HG03457 (cell line): Measurements from ENCODE around the gene MACROD2.

Experiments used
- ATAC-seq: cut with Tn5 transposase; IDR thresholded peaks from one replicate; pipeline ENCODE4 v1.9.1; 2021; ENCODE audit warnings: moderate number of reproducible peaks; ENCODE audit not compliant: unreplicated experiment

MACROD2 gene

DNA sequence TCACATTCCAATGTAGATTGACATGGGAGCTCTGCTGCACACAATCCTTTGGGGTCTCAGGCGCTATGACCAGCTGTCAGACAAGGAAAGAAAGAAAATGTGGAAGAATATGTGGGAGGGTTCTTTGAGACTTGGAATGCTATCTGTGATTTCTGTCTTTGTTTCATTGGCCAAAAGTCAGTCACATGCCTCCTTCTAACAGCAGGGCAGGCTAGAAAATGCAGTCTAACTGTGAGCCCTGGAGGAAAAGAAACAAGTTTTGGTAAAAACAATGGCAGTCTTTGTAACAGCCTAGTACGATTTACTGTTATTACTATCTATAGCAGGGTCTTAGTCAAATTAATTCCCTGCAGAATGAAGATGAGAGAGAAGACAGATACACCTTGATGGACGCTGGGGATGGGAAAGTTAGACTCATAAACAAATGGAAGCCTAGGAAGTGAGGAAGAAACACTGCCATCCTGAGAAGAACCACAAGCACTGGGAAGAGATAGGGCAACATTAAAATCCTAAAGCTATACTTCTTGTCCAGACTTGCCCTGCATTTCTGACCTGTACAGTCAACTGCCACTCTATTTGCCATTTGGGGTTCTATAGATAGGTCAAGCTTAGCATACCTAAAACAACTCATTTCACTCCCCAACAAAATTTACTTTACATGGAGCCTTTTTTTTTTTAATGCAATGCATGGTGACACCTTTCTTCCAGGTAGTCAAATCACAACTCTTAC lies 1744.9 kb downstream of the MACROD2 start:
- no peak for ATAC-seq

DNA sequence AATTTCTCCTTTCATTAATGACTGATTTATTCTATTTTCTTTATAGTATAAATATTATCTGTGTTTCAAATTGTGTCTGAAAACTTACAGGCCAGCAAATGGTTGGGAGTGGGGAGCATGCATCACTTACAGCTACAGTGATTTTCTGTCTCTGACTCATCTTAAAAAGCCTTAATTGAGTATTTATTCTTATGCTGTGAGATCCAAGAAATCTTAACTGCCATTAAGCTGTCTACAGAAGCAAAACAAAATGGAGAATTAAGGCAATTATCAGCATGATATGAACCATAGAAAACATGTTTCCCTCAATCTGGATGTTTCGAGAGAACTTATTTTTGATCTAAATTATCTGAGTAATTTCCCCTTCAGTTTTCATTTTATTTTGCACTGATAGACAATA lies 1746.8 kb downstream of the MACROD2 start:
- no peak for ATAC-seq

DNA sequence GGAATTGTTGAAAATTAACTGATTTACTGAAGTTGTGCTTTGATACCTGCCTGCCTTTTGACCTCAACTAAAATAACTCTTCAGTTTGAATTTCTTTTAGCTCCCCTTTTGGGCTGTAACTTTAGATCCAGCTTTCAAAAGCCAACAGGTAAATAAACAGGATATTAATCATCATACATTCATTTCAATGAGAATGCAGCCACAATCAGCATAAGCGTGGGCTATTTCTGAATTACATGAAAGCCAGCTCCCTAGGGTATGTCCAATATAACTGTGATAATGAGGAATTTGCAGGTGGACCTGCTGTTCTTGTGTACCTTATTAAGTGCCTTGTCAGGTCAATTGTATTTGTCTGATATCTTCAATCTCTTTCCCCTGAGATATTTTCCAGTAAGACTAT lies 1747.3 kb downstream of the MACROD2 start:
- no peak for ATAC-seq

DNA sequence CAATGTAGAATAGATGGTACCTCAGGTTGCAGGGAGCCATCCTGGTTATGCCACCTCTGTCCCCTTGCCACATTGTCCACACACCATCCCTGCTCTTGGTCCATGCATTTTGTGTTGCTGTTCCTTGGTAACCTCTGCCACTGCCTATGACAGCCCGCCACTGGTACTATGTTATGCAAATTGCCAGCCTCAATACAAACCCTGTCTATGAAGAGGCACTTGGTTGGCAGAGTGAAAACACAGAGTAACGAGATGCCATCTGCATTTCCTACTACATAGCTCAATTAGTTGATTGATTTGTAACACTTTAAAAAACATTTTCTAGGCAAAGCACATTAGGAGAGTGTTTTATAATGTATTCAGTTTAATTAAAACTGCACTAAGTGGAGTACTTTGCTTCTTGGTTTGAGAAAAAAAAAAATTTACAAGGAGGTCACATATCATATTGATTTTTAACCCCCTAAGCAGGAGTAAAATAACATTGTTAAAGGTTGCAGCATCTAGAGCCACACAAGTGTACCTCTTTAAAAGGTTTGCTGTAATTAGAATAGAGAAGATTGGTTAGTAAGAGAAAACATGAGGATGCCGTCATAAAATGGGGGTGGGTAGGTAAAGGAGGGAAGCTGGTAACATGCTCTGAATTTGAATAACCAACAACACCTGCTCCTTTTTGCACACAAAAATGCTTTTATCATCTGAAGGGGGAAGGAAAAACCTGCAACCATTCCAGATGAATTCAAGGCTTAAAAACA lies 1760.9 kb downstream of the MACROD2 start:
- no peak for ATAC-seq

DNA sequence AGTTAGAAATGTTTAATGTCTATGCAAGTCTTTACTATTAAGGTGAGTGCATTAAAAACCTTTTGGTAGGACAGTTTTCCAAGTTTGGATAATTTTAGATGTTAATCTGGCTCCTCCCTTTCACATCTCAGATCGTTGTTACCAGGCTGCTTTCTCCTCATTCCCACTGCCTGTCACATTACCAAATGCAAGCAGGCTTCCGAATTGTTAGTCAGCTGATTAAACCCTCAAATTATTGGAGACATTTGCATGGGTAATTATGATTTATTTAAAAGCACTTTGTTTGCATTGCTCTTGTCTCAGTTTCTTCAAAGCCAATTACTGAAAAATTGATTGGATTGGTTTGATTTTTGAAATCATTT lies 1761.4 kb downstream of the MACROD2 start:
- no peak for ATAC-seq

DNA sequence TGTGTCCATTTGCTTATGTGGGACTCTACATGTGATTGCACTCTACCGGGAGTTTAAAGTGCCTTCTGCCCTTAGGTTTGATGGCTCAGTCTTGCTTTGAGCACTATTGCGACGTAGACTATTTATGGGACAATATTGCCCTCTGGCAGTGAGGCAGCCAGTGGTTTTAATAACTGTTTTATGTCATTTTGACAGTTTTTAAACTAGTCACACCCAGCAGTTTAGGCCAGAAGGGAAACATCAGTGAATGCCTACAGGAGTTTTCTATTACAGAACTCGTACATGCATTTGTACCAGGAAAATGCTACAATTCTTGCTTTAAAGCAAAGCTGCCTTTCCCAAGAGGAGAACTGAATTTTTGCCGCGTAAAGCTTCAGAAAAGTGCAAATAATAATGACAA lies 1764.3 kb downstream of the MACROD2 start:
- ATAC-seq = no peak

DNA sequence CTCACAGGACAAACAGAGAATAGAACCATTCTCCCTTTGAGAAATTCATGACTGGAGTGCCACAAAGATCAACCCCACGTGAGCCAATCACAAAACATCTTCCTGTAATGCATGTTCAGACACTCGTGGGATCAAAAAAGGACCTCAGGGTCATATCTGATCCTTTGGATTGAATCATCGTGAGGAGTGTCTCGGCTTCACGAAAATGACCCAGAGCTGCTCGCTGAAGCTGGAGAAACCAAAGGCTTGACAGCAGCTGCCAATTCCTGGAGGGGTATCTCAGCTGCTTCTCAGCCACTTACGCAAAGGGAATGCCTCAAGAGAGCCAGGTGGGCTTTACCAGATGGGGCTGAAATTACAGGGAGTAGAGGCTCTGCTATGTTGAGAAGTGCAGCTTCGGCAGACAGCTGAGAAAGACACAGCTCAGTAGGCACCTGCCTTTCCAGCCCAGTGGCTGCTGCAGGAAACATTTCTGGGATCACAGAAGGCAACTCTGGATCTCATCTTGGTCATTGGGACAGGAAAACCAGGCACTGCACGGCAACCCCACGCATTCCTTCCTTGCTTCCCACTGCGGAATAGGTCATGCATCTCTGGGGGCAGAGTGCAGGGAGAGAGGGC lies 1764.8 kb downstream of the MACROD2 start:
- ATAC-seq = no peak

DNA sequence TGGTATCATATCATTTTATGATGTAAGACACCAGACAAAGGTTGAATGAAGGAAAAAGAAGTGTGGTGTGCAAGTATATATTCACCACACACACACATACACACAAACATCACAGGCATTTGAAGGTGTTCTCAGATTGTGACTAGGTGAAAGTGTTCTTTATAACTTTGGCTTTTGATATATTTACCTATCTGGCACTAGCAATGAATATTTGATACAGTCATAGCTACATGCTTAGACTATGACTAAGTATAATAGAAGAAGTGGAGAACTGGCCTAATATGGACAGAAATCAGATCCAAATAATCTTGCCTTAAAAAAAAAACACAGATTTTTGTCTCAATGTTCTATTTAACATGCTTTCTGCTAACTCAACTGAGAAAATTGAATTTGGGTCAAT lies 1768.0 kb downstream of the MACROD2 start:
- ATAC-seq = no peak

DNA sequence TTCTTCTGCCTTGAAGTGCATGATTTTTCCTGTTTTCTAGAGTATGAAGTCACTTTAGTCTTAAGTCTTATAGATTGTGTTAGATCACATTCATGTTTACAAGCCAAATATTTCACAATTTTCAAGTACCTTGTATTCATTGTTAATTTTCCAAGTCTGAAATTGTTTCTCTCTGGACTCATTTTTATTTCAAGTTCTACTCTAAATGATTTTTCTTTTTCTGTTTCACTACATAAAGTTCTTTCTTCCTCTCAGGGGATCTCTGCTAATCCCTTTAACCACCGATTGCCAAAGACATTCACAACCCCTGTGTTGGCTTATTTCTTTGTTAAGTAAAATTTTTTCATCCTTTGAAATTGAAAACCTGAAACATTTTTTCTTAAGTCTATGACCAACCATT lies 1772.3 kb downstream of the MACROD2 start:
- no peak for ATAC-seq

DNA sequence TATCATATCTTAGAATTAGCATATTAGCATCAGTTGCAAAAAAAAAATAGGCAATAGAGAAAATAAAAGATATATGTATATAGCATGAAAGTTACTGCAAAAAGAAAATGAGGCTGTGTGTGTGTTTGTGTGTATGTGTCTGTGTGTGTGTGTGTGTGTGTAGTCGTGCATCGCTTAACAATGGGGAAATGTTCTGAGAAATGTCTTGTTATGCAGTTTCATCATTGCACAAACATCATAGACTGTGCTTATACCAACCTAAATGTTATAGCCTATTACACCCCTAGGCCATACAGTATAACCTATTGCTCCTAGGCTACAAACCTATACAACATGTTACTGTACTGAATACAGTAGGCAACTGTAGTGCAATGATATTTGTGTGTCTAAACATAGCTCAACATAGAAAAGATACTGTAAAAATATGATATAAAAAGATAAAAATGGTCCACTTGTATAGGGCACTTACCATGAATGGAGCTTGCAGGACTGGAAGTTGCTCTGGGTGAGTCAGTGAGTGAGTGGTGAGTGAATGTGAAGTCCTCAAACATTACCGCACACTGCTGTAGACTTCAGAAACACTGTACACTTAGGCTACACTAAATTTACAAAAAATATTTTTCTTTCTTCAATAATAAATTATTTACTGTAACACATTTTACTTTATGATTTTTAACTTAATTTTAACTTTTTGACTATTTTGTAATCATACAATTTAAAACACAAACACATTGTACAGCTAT lies 1772.9 kb downstream of the MACROD2 start:
- no peak for ATAC-seq

DNA sequence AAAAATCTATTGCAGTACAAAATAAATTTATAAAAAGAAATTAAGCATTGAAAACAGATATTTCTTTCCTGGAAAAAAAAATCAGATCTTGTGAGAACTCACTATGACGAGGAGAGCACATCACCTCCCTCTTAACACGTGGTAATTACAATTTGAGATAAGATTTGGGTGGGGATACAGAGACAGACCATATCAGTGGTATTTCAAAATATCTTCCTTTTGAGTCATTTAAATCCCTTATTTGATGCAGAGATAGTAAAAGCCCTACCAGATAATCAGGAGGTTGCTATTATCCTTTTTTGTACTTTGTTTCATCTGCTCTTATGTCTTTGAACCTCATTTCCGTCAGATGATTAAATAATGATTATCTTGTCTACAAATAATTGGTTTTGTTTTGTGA lies 1777.5 kb downstream of the MACROD2 start:
- no peak for ATAC-seq

DNA sequence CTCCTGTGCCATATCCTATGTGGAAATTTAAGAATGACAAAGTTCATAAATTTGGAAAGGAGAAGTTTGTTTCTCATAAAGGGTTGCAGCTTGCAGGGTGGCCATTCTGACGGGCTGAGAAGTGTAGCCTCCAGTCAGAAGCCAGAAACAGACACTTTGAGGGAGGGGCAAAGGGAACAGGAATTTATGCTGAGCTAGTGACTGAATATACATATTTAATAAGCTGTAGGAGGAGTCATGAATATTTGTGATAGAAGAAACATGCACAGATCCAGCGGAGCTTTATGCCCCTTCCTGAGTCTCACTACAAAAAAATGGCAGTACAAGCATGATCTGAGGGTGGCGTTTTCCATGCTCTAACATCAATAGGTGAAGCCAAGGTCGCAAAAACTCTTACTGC lies 1779.6 kb downstream of the MACROD2 start:
- no peak for ATAC-seq

DNA sequence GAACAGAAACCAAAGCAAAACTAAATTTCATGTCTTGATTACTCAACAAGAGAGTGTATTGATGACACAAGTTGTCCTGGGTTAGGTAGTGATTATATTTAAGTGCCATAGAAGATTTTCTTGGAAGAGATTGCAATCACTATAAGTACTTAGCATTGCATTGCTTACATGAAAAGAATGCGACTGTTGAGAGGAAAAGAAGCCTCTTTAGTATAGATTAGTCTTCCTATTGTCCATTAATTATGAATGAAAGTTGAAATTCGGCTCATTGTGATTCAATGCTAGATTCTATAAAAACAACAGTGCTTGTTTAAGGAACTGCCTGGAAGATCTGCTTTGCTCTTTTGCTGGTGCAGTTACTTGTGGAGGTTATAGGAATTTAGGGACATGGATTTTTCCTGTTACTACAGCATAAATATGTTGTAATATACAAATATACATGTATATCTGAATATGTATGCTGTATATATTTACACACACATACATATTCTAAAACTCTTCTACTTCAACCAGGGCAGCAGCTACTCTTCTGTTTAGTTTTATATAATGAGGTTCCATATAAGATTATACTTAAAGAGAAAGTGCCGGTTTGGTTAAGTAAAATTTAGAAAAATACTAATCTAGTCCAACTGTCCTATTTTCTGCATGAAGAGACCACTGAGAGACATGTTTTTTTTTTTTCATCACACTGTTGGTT lies 1781.6 kb downstream of the MACROD2 start:
- no peak for ATAC-seq

DNA sequence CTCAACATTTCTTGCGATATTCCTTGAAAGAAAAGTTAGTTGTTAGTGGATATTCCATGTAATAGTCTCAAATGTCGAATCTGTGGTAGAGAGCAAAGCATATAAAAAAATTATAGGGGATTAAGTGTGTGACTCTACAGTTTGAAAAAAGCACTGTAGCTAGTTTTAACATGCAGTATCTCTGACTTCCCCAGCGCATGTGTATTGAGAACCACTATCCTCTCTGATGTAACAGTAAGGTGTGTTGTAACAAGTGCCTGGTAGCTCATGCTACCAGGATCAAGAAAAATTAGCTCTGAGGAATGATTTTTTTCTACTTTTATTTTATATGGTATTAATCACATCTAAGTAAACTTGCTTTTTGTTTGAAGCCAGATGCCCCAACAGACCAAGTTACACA lies 1788.7 kb downstream of the MACROD2 start:
- ATAC-seq = no peak

DNA sequence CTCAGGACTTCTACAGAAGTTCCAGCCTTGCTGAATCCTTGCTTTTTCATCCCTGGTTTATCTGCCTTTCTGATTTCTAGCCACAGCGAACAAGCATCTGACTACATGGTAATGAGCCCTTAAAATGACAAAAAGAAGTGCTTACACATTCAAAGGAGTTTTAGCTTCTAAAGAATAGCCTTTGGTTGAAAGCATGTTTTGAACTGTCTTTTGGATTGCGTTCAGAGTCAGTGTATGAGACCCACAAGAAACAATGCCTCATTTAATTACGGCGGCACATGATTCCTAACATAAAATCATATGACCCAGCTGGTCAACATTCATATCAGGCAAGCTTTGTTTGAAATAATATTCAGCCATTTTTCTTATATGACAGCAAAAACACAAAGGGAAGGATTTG lies 1793.8 kb downstream of the MACROD2 start:
- no peak for ATAC-seq

DNA sequence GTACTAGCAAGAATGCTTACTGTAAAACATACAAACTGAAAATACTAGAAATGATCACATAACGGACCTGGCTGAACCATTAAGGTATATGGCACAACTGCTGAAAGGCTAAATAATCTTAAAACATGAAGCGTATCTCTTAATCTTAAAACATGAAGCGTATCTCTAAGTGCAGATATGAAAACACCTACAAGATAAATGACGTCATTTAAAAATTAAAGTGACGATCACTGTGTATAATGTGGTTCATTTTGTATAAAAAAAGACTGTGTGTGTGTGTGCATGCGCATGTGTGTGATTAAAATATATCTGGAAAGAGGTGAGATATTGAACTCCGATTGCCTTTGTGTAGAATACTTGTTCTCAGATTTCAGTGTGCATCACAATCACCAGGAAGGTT lies 1797.5 kb downstream of the MACROD2 start:
- ATAC-seq = no peak

DNA sequence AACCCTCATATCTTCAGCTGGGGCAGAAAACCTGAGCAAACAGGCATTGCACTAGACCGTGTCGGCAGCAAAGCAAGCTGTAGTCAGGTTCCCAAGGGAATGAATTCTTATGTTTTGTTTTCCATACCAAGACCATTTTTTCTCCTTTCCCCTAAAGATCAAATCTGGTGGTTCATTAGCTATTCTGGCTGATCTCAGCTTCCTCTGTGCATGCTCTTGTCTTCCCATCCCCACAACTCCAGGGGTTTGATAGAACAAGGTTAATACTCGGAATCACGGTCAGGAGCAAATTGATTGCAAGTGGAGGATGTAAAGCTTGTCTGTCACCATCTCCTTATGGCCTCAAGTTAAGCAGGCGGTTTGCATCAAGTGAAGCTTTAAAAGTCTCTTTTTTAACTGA lies 1799.1 kb downstream of the MACROD2 start:
- no peak for ATAC-seq

DNA sequence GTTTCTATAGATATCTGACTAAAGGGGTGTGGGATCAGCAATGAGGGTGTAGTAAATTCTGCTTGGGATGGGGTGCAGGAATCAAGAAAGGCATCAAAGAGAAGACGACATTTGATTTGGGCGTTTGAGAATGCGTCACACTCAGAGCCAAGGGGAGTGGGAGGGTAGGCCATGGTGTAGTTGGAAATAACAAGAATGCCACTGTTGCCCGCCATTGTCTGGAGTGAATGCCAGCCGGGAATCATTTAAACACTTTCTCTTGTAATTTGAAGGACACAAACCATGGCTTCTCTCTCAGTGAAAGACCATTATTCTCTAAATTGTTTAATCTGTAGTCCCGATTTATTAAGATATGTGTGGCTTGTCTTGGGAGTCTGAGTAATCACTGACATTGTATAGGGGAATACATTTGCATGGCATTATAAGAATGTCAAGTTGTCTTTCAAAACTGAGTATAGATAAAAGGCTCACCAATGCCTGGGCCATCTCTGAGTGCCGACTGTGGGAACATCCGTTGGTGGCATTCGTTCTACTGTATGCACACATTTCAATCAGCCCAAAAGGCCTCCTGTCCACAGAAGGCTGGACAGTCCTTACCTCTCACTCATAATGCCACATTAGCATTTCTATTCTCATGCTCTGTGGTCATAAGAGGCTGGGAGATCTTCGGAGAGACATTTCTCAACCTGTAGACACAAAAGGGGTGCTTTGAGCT lies 1800.1 kb downstream of the MACROD2 start:
- no peak for ATAC-seq

DNA sequence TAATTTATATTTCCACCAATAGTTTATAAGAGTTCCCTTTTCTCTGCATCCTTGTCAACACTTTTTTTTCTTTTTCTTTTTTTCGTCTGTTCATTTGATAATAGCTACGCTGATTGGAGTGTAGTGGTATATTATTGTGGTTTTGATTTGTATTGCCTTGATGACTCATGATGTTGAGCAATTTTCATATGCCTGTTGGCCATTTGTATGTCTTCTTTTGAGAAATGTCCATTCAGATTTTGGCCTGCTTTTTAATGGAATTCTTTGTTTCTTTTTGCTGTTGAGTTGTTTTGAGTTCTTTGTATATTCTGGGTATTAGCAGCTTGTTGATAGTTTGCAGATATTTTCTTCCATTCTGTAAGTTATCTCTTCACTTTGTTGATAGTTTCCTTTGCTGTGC lies 1804.6 kb downstream of the MACROD2 start:
- no peak for ATAC-seq

DNA sequence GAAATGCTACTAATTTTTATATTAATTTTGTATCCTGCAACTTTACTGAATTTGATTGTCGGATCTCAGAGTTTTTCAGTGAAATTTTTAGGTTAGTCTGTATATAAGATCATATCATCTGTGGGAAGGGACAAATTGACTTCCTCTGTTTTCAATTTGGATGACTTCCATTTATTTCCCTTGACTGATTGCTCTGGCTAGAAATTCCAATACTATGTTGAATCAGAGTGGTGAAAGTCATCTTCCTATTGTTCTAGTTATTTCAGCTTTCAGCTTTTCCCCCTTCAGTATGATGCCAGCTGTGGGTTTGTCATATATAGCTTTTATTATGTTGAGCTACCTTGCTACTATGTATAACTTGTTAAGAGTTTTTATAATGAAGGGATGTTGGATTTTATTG lies 1806.7 kb downstream of the MACROD2 start:
- no peak for ATAC-seq
